Nephron (organoid): ENCODE measurements around the gene PIK3CD.

ENCODE experiments used
- H3K27ac Mint-ChIP-seq, 3 experiments: 2 replicates each; pipeline ENCODE4 v1.8.0; 2020; ENCODE audit warnings: mixed read lengths in 3 of 3, mild to moderate bottlenecking in 2 of 3, moderate library complexity in 1 of 3
- H3K27me3 Mint-ChIP-seq: 2 replicates; pipeline ENCODE4 v1.8.0; 2021; ENCODE audit warnings: low read depth, mild to moderate bottlenecking, moderate library complexity, mixed read lengths
- H3K36me3 Mint-ChIP-seq: 2 replicates; pipeline ENCODE4 v1.8.0; 2020; ENCODE audit warnings: low read depth, mixed read lengths
- H3K4me1 Mint-ChIP-seq: 2 replicates; pipeline ENCODE4 v1.8.0; 2020; ENCODE audit warnings: mixed read lengths
- H3K4me3 Mint-ChIP-seq, 3 experiments: 2 replicates each; pipeline ENCODE4 v1.8.0; 2020; ENCODE audit warnings: mild to moderate bottlenecking in 3 of 3, mixed read lengths in 3 of 3, moderate library complexity in 2 of 3
- H3K9me3 Mint-ChIP-seq: 2 replicates; pipeline ENCODE4 v1.8.0; 2020; ENCODE audit warnings: mixed read lengths
- TF ChIP-seq, protein P1 (sequence below), 3 experiments: fragments of 200-600 bp; sonication (generic); IDR thresholded peaks; one replicate each; pipeline ENCODE4 v1.5.0; 2021; ENCODE audit warnings: antibody characterized with exemption in 3 of 3; ENCODE audit not compliant: unreplicated experiment in 3 of 3

Gene PIK3CD

DNA sequence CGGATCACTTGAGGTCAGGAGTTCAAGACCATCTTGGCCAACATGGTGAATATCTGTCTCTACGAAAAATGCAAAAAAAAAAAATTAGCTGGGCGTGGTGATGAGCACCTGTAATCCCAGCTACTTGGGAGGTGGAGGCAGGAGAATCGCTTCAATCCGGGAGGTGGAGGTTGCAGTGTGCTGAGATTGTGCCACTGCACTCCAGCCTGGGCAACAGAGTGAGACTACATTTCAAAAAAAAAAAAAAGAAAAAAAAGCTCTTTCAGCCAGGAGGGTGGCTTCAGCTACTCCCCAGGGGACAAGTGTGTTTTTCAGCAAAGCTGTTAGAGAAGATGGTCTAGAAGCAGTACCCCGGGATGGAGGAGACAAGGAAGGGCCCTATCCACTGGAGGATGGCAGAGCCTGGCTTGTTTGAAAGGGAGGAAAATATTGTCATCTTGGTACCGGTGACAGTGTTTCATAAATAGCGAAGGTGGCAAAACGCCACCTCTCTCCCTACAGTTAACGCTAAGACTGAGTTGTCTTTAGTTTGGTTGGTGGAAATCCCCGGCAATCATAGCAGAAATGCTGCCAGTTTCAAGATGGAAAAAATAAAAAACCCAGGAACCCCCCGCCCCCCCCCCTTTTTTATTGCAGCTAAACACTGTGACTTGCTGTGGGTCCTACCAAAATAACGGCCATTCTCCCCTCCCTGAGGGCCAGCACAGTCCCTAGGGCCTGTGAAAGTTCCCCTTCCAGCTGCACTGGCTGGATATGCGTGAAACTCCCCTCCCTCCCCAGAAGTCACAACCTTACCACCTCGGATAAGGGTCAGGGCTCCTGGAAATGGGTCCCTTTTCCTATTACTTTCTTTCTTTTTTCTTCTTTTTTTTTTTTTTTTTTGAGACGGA is 3.5 kb downstream of the PIK3CD start:
- peaks cover 73% of the 10 kb centered on the region for H3K27me3 Mint-ChIP-seq
- H3K4me3 Mint-ChIP-seq = no peak overlapping the region
- H3K9me3 Mint-ChIP-seq = no peaks in the 10 kb centered on the region
- TF ChIP-seq, protein P1, sequence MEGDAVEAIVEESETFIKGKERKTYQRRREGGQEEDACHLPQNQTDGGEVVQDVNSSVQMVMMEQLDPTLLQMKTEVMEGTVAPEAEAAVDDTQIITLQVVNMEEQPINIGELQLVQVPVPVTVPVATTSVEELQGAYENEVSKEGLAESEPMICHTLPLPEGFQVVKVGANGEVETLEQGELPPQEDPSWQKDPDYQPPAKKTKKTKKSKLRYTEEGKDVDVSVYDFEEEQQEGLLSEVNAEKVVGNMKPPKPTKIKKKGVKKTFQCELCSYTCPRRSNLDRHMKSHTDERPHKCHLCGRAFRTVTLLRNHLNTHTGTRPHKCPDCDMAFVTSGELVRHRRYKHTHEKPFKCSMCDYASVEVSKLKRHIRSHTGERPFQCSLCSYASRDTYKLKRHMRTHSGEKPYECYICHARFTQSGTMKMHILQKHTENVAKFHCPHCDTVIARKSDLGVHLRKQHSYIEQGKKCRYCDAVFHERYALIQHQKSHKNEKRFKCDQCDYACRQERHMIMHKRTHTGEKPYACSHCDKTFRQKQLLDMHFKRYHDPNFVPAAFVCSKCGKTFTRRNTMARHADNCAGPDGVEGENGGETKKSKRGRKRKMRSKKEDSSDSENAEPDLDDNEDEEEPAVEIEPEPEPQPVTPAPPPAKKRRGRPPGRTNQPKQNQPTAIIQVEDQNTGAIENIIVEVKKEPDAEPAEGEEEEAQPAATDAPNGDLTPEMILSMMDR (IDR thresholded peaks at IDR 0.05; ENCODE audit: unreplicated experiment in 3 of 3) = no peak
- no peaks in the 10 kb centered on the region for H3K36me3 Mint-ChIP-seq
- H3K4me1 Mint-ChIP-seq = peaks cover 5% of the 10 kb centered on the region
- H3K27ac Mint-ChIP-seq = no peak overlapping the region

DNA sequence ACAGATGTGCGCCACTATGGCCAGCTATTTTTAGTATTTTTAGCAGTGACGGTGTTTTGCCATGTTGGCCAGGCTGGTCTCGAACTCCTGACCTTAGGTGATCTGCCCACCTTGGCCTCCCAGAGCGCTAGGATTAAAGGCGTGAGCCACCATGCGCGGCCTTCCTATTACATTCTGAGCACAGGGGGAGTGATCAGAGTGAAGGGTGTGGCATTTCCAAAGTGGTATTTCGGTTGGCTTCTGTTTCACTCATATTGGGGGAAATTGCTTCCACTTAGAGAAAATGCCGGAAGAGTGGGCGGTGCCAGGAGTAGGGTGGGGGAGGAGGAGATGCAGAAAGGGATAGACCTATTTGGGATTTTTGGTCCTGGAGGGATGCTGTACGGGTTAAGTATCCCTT is 4.3 kb downstream of the PIK3CD start:
- Mint-ChIP-seq H3K4me1 (peaks cover 5% of the 10 kb centered on the region), H3K27ac (no peak overlapping the region), H3K4me3 (no peak overlapping the region), H3K36me3 (no peaks in the 10 kb centered on the region), H3K27me3 (peaks cover 73% of the 10 kb centered on the region), H3K9me3 (no peaks in the 10 kb centered on the region)
- TF ChIP-seq, protein P1 (IDR thresholded peaks at IDR 0.05; ENCODE audit: unreplicated experiment in 3 of 3) = no peak

DNA sequence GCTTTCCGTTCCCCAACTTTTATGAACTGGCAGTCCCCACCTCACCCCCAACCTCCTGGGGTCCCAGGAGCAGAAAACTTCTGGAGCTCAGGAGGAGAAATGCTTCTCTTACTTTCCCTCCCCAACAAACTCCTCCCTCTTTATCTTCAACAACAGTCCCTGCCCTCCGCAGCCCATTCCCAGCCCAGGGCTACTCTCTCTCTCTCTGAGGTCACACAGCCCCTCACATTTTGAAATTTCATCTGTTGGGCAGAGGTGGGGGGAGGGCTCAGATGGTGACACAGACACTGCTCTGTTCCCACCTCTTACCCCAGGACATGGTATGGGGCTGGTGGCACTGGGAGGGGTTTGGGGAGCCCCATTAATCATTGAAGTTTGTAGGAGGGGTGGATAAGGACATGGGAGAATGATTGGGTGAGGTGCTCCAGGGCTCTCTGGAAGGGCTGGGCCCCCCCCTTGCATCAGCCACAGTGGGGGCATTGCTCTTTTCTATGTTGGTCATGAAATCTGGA is 6.0 kb downstream of the PIK3CD start:
- no peaks in the 10 kb centered on the region for H3K9me3 Mint-ChIP-seq
- no peak overlapping the region for H3K27ac Mint-ChIP-seq

DNA sequence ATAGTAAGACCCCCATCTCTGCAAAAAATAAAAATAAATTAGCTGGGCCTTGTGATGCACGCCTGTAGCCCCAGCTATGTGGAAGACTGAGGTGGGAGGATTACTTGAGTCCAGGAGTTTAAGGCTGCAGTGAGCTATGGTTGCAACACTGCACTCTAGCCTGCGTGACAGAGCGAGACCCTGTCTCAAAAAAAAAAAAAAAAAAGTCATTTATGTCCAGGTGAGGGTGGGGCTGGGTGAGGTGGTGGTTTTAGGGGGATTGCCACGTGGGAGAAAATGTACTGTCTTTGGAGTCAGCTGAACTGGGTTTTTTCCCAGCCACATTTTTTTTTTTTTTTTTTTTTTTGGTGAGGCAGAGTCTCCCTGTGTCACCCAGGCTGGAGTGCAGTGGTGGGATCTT is 6.7 kb downstream of the PIK3CD start:
- Mint-ChIP-seq H3K4me3 (no peak overlapping the region), H3K9me3 (no peaks in the 10 kb centered on the region), H3K27ac (no peak overlapping the region), H3K36me3 (no peaks in the 10 kb centered on the region), H3K4me1 (no peaks in the 10 kb centered on the region), H3K27me3 (peaks cover 57% of the 10 kb centered on the region)
- TF ChIP-seq, protein P1 (IDR thresholded peaks at IDR 0.05; ENCODE audit: unreplicated experiment in 3 of 3) = no peak

More for the DNA sequence above, 6.0 kb downstream of the PIK3CD start:
- Mint-ChIP-seq H3K27me3 (peaks cover 64% of the 10 kb centered on the region), H3K4me1 (no peaks in the 10 kb centered on the region), H3K36me3 (no peaks in the 10 kb centered on the region), H3K4me3 (no peak overlapping the region)
- TF ChIP-seq, protein P1 (IDR thresholded peaks at IDR 0.05; ENCODE audit: unreplicated experiment in 3 of 3) = no peak

DNA sequence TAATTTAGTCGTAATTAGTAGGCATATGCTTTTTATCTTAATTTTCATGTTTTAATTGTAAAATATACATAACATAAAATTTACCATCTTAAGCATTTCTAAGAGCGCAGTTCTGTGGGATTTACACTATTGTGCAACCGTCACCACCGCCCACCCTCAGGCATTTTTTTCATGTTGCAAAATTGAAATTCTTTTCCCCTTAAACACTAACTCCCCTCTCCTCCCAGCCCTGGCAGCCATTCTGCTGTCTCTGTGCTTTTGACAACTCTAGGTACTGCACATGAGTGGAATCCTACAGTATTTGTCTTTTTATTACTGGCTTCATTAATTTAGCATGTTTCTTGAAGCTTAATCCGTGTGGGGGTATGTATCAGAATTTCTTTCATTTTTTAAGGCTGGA is 7.8 kb downstream of the PIK3CD start:
- TF ChIP-seq, protein P1 (IDR thresholded peaks at IDR 0.05; ENCODE audit: unreplicated experiment in 3 of 3) = no peak
- no peak overlapping the region for H3K4me3 Mint-ChIP-seq
- H3K36me3 Mint-ChIP-seq = no peaks in the 10 kb centered on the region
- H3K4me1 Mint-ChIP-seq = no peaks in the 10 kb centered on the region
- H3K27me3 Mint-ChIP-seq = peaks cover 50% of the 10 kb centered on the region
- no peaks in the 10 kb centered on the region for H3K9me3 Mint-ChIP-seq
- no peak overlapping the region for H3K27ac Mint-ChIP-seq

DNA sequence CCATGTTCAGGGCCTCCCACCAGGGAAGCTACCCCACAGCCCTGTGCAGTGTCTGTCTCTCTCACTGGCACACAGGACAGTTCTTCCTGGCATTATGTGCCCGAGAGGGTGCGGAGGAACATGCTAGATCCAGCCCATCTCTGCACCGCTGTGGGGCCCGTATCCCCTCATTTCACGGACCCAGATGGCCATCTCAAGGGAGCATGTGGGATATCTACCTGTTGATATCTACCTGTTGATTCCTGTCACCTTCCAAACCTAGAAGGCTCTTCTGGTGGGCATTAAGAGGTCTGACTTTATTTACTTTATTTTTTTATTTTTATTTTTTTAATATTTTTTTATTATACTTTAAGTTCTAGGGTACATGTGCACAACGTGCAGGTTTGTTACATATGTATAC is 11.7 kb downstream of the PIK3CD start:
- Mint-ChIP-seq H3K27me3 (peaks cover 29% of the 10 kb centered on the region), H3K4me3 (no peak overlapping the region), H3K27ac (no peak overlapping the region), H3K9me3 (no peaks in the 10 kb centered on the region), H3K36me3 (no peaks in the 10 kb centered on the region), H3K4me1 (no peaks in the 10 kb centered on the region)
- TF ChIP-seq, protein P1 (IDR thresholded peaks at IDR 0.05; ENCODE audit: unreplicated experiment in 3 of 3) = no peak
